Erythroblast (primary cell): Measurements from ENCODE around the gene SLC16A3.

ENCODE experiments used
- GATA1 ChIP-seq: IDR thresholded peaks from 2 replicates; pipeline ENCODE4 v1.6.1; 2011; ENCODE audit warnings: low read depth, mild to moderate bottlenecking, control low read depth, low read length, moderate library complexity
- POLR2A ChIP-seq: IDR thresholded peaks from 2 replicates; pipeline ENCODE4 v1.6.1; 2011; ENCODE audit warnings: mild to moderate bottlenecking, low read length

DNA sequence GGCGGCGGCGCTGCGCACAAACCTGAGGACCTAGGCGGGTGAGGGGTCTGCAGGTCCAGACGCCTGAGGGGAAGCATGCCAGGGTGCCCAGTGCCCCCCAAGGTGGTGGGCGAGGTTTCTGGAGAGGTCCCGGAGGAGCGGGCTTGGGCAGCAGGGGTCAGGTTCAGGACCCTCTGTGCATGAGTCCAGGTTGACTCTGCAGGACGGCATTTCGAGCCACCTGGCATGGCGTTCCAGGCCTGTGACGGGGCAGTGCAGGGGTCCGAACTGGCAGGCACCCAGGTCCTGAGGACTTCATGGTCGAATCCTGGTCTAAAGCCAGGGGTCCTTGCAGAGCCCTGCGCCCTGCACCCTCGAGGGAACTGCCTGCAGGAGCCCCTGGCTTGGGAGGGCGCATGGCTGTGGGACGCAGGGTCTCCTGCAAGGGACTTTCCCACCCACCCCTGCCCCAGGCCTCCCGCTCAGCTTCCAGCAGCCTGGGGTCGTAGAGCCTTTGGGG lies 3.5 kb downstream of the SLC16A3 start:
- TF ChIP-seq POLR2A: no peak
- no peak for TF ChIP-seq GATA1
